ENCODE results near the gene FAHD2B. TPM values are rescaled to one million over a fixed set of nuclear protein-coding genes. Genes with fewer than 3 reads are reported as not detected.
A peak's percentile ranks its signal among the peaks of the same experiment; 100 is the strongest.

FAHD2B gene
- total RNA-seq, 1 experiment from 2014 or later, result 34.5 TPM

DNA sequence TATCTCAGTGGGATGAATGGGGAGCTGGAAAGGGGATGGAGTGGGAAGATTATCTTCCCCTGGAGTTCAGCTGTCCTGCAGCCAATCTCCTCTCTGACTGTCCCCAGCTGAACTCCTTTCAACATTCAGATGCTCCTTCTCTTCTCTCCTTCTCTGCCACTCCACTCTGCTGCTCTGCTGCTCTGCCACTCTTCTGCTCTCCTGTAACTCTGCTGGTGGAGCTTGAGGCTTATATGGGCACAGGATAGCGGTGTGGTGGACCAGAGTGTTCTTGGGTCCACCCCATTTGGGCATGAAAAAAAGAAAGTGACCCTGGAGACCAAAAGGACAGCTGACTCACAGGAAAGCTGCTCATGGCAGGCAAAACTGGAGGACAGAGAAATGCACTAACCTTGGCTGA, 26.6 kb downstream of the FAHD2B start:
- H4K5ac ChIP-seq (ENCODE audit: insufficient read length, low read depth, low read length), result no peak overlapping the region
- no peaks in the 10 kb centered on the region for H4K20me1 ChIP-seq (ENCODE audit: control insufficient read depth, insufficient read depth, insufficient read length)
- WGBS (ENCODE audit: extremely low coverage, insufficient read length, low lambda C conversion rate), result no CpG with 5 or more reads among the region's 1 CpG
- H3K27ac ChIP-seq (ENCODE audit: insufficient read length, low read depth, low read length), result no peak overlapping the region
- H3K27me3 Mint-ChIP-seq (ENCODE audit: low read depth), result peaks cover 2% of the 10 kb centered on the region; the same call in 1 of the 2 replicates
- no peak overlapping the region for H4K91ac ChIP-seq (ENCODE audit: insufficient read length, low read depth, low read length)
- H3K27ac Mint-ChIP-seq, result 0 out of 7 replicates have a peak overlapping the region, but pooled peaks of 1 of the 3 experiments have one; percentile 46
- no peaks in the 10 kb centered on the region for H3K27me3 ChIP-seq (ENCODE audit: insufficient read depth, low read length)
- H3K23ac ChIP-seq (ENCODE audit: insufficient read length, low read depth, low read length), result no peak overlapping the region
- H2BK5ac ChIP-seq (ENCODE audit: insufficient read length, low read length), result no peak overlapping the region
- TF ChIP-seq, protein P1, sequence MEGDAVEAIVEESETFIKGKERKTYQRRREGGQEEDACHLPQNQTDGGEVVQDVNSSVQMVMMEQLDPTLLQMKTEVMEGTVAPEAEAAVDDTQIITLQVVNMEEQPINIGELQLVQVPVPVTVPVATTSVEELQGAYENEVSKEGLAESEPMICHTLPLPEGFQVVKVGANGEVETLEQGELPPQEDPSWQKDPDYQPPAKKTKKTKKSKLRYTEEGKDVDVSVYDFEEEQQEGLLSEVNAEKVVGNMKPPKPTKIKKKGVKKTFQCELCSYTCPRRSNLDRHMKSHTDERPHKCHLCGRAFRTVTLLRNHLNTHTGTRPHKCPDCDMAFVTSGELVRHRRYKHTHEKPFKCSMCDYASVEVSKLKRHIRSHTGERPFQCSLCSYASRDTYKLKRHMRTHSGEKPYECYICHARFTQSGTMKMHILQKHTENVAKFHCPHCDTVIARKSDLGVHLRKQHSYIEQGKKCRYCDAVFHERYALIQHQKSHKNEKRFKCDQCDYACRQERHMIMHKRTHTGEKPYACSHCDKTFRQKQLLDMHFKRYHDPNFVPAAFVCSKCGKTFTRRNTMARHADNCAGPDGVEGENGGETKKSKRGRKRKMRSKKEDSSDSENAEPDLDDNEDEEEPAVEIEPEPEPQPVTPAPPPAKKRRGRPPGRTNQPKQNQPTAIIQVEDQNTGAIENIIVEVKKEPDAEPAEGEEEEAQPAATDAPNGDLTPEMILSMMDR (conservative IDR thresholded peaks at IDR 0.05), result no peak
- no peak overlapping the region for H3T11ph ChIP-seq (ENCODE audit: low read length)
- no peak overlapping the region for H2AK5ac ChIP-seq (ENCODE audit: insufficient read length, low read length)
- no peak overlapping the region for H3K14ac ChIP-seq (ENCODE audit: insufficient read depth, low read length)
- no peak overlapping the region for H2AFZ ChIP-seq (ENCODE audit: low read length)
- no peaks in the 10 kb centered on the region for H3K79me2 ChIP-seq (ENCODE audit: insufficient read depth, low read length)
- peaks cover 6% of the 10 kb centered on the region for H3K9me3 ChIP-seq (ENCODE audit: control insufficient read depth, low read depth, low read length)
- H3K56ac ChIP-seq (ENCODE audit: insufficient read length, low read depth, low read length), result no peak overlapping the region
- no peaks in the 10 kb centered on the region for H3K4me1 ChIP-seq (ENCODE audit: insufficient read depth, low read length)
- no peaks in the 10 kb centered on the region for H3K23me2 ChIP-seq (ENCODE audit: insufficient read length, low read depth, low read length, poor library complexity, severe bottlenecking)
- no peak overlapping the region for H4K8ac ChIP-seq (replicated peaks; ENCODE audit: insufficient read length, low read depth, low read length)
- no peak overlapping the region for H2BK15ac ChIP-seq (ENCODE audit: low read depth, low read length)
- H3K9ac ChIP-seq (ENCODE audit: extremely low read depth, insufficient read length, low read length), result no peak overlapping the region
- H2BK12ac ChIP-seq (ENCODE audit: insufficient read length, low read depth, low read length), result no peak overlapping the region
- H3K9me3 Mint-ChIP-seq, result peaks cover 10 to 16% of the 10 kb centered on the region in 2 experiments; a peak in 4 of 5 replicates
- H3K4me1 Mint-ChIP-seq, result peaks cover 0 to 8% of the 10 kb centered on the region in 2 experiments; a peak in 2 of 4 replicates
- no peak overlapping the region for H2BK20ac ChIP-seq (ENCODE audit: low read depth, low read length, poor library complexity, severe bottlenecking)
- no peak overlapping the region for H3K4me3 Mint-ChIP-seq
- H2BK120ac ChIP-seq (ENCODE audit: low read depth, low read length, poor library complexity, severe bottlenecking), result no peak overlapping the region
- no peak overlapping the region for H3K4ac ChIP-seq (ENCODE audit: low read depth, low read length)
- no peak overlapping the region for H3K4me2 ChIP-seq (ENCODE audit: insufficient read depth, insufficient read length, low read length)
- H3K79me1 ChIP-seq (ENCODE audit: insufficient read depth, low read depth, low read length, poor library complexity, severe bottlenecking), result no peaks in the 10 kb centered on the region
- H3K18ac ChIP-seq (ENCODE audit: insufficient read length, low read depth, low read length), result no peak overlapping the region
- peaks cover 0 to 7% (median 3%) of the 10 kb centered on the region in 3 experiments; a peak in 2 of 7 replicates for H3K36me3 Mint-ChIP-seq (ENCODE audit: insufficient read depth in 1 of 3, low read depth in 3 of 3)
- DNase-seq, result no peak
